Peyer's patch (tissue), 4 donors: ENCODE measurements around the gene CHRDL2. TPM values are rescaled to one million over a fixed set of nuclear protein-coding genes. Genes with fewer than 3 reads are reported as not detected.
"Not testable (repeated sequence)": the region's sequence is repeated elsewhere in the genome, so short reads cannot be mapped to it uniquely, and the experiment has no call there.

ENCODE experiments used
- DNase-seq, 3 donors: peaks; one replicate each; pipeline ENCODE4 v3.0.0-alpha.2; 2017 to 2019
- H3K27ac ChIP-seq, 4 donors: fragments of 200-600 bp; sonication (generic); one replicate each; pipeline ENCODE4 v1.5.1; 2016 to 2019
- H3K27me3 ChIP-seq, 2 donors: fragments of 200-600 bp; sonication (generic); one replicate each; pipeline ENCODE4 v1.5.1; 2019
- H3K36me3 ChIP-seq, 3 donors: fragments of 200-600 bp; sonication (generic); one replicate each; pipeline ENCODE4 v1.5.1; 2016 to 2019
- H3K4me1 ChIP-seq, 4 donors: fragments of 200-600 bp; sonication (generic); one replicate each; pipeline ENCODE4 v1.5.1; 2016 to 2019
- H3K4me3 ChIP-seq, 4 donors: fragments of 200-600 bp; sonication (generic); 1 replicate in 3 of 4; 2 replicates in 1 of 4; pipeline ENCODE4 v1.5.1; 2016 to 2019; ENCODE audit warnings: mild to moderate bottlenecking in 1 of 4
- H3K9me3 ChIP-seq, 4 donors: fragments of 200-600 bp; sonication (generic); one replicate each; pipeline ENCODE4 v1.5.1; 2016 to 2019; ENCODE audit warnings: mild to moderate bottlenecking in 1 of 4
- POLR2A ChIP-seq, 2 donors: fragments of 450-650 bp; IDR thresholded peaks; one replicate each; pipeline ENCODE4 v1.5.1; 2017; ENCODE audit warnings: antibody characterized with exemption in 2 of 2, mild to moderate bottlenecking in 2 of 2, moderate library complexity in 2 of 2
- total RNA-seq, 4 donors: library from RNA; depleted of rRNA; stranded (reverse); fragments of >200 nt; gene quantifications; one replicate each; pipeline ENCODE4 v1.1.0, GENCODE V29; 2016
- TF ChIP-seq, protein P1 (sequence below), 6 experiments: fragments of 450-650 bp in 4 of 6; fragments of 200-600 bp in 2 of 6; sonication (generic) in 1 of 6; IDR thresholded peaks; one replicate each; pipeline ENCODE4 v1.5.1; 2017 to 2019; ENCODE audit warnings: antibody characterized with exemption in 6 of 6, mild to moderate bottlenecking in 3 of 6, moderate library complexity in 1 of 6

CHRDL2 gene
- total RNA-seq, 4 donors from 2014 or later, result not detected

DNA sequence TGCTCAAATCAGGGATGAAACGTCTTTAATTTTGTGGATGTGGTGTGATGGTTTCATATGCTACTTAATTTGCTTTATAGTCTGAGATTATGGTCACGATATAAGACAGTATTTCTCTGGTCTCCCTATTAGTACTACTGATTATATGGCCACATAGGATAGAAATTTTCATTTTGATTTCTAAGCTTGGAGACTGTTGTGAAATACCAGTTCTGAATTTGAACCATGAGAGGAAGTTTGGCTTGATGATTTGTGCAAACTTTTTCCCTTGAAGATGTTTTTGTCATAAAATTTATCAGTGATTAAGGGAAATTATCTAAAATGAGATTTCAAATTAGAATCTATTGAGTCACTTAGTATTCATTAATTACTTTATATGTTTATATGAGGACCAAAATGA, 20.1 kb upstream of the CHRDL2 start:
- Histone ChIP-seq H3K4me3 (no peak overlapping the region), H3K27ac (no peak overlapping the region), H3K36me3 (no peaks in the 10 kb centered on the region), H3K27me3 (no peaks in the 10 kb centered on the region), H3K9me3 (no peaks in the 10 kb centered on the region), H3K4me1 (peaks cover 0 to 30% (median 6%) of the 10 kb centered on the region in 4 donors)
- TF ChIP-seq, protein P1, sequence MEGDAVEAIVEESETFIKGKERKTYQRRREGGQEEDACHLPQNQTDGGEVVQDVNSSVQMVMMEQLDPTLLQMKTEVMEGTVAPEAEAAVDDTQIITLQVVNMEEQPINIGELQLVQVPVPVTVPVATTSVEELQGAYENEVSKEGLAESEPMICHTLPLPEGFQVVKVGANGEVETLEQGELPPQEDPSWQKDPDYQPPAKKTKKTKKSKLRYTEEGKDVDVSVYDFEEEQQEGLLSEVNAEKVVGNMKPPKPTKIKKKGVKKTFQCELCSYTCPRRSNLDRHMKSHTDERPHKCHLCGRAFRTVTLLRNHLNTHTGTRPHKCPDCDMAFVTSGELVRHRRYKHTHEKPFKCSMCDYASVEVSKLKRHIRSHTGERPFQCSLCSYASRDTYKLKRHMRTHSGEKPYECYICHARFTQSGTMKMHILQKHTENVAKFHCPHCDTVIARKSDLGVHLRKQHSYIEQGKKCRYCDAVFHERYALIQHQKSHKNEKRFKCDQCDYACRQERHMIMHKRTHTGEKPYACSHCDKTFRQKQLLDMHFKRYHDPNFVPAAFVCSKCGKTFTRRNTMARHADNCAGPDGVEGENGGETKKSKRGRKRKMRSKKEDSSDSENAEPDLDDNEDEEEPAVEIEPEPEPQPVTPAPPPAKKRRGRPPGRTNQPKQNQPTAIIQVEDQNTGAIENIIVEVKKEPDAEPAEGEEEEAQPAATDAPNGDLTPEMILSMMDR (IDR thresholded peaks at IDR 0.05), result no peak
- no peak for DNase-seq

DNA sequence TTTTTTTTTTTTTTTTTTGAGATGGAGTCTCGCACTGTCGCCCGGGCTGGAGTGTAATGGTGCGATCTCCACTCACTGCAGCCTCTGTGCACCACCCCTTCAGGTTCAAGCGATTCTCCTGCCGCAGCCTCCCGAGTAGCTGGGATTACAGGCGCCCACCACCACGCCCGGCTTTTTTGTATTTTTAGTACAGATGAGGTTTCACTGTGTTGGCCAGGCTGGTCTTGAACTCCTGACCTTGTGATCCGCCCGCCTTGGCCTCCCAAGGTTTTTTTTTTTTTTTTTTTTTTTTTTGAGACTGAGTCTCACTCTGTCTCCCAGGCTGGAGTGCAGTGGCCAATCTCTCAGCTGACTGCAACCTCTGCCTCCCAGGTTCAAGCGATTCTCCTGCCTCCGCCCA, 19.4 kb upstream of the CHRDL2 start:
- H3K36me3 ChIP-seq, DNase-seq, H3K4me3 ChIP-seq, H3K9me3 ChIP-seq, H3K27me3 ChIP-seq, H3K27ac ChIP-seq: not testable (repeated sequence)
- peaks cover 0 to 30% (median 6%) of the 10 kb centered on the region in 4 donors for H3K4me1 ChIP-seq

DNA sequence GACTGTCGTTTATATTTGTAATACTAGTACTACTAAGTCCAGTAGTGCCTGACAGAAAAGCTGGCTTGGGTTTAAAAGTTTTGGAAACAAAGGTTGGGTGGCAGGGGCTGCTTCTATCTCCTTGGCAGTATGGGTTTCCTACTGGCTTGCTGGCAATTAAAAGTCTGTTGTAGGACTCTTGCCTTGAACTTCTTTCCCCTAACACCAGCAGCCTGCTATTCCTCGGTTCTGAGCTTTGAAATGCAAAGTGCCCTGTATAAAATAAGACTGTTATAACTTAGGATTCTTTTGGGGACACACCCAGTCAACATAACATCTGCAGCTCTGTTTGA, 18.7 kb upstream of the CHRDL2 start:
- H3K4me1 ChIP-seq, result peaks cover 0 to 30% (median 6%) of the 10 kb centered on the region in 4 donors
- H3K27ac ChIP-seq, result peak overlapping the region in 2 of 4 donors; percentile 91 to 94
- no peak for TF ChIP-seq POLR2A (IDR thresholded peaks at IDR 0.05)
- TF ChIP-seq, protein P1 (IDR thresholded peaks at IDR 0.05), result no peak
- no peaks in the 10 kb centered on the region for H3K27me3 ChIP-seq
- H3K4me3 ChIP-seq, result peak overlapping the region; percentile 66 to 83 (median 82)
- H3K9me3 ChIP-seq, result no peaks in the 10 kb centered on the region
- DNase-seq, result no peak
- no peaks in the 10 kb centered on the region for H3K36me3 ChIP-seq

DNA sequence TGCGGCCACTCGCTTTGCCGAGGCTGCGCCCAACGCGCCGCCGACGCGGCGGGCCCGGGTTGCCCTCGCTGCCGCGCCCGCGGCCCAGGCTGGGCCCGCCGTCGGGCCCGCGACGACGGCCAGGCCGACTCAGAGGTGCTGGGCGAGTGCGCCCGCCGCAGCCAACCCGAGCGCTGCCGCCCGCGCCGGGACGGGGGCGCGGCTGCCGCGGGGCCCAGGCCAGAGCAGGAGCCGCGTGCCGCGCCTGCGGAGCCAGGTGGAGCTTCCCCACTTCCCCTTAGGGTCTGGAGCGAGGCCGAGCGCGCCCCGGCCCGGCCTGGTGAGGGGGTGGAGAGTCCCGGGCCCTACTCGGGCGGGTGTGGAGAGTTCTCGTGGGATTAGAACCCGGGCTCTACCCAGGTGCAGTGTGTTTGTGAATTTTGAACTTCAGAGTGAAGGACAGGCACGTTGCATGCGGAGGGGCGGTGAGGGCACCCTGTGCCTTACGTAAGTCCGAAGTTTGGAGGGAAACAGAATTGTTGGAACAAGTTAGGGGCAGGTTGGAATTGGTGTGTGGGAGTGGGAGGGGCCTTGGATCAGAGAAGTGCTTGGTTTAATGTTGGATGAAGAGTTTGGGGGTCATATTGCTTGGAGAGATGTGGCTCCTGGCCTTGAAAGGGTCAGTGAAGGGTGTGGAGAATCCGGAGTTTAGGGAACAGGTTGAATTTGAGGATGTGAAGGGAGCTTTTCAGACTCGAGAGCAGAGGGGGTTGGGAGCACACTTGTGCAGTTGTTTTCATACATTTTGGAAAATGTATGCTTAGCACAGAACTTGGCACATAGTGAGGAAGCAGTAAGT, 18.1 kb upstream of the CHRDL2 start:
- Histone ChIP-seq H3K27me3 (no peaks in the 10 kb centered on the region), H3K4me3 (peak overlapping the region; percentile 66 to 83 (median 82)), H3K36me3 (no peaks in the 10 kb centered on the region), H3K9me3 (no peaks in the 10 kb centered on the region), H3K27ac (peak overlapping the region; percentile 87 to 94 (median 90)), H3K4me1 (peaks cover 0 to 25% (median 6%) of the 10 kb centered on the region in 4 donors)
- no peak for TF ChIP-seq POLR2A (IDR thresholded peaks at IDR 0.05)
- TF ChIP-seq, protein P1 (IDR thresholded peaks at IDR 0.05), result no peak
- peak; percentile 47 to 76 (median 70) for DNase-seq

DNA sequence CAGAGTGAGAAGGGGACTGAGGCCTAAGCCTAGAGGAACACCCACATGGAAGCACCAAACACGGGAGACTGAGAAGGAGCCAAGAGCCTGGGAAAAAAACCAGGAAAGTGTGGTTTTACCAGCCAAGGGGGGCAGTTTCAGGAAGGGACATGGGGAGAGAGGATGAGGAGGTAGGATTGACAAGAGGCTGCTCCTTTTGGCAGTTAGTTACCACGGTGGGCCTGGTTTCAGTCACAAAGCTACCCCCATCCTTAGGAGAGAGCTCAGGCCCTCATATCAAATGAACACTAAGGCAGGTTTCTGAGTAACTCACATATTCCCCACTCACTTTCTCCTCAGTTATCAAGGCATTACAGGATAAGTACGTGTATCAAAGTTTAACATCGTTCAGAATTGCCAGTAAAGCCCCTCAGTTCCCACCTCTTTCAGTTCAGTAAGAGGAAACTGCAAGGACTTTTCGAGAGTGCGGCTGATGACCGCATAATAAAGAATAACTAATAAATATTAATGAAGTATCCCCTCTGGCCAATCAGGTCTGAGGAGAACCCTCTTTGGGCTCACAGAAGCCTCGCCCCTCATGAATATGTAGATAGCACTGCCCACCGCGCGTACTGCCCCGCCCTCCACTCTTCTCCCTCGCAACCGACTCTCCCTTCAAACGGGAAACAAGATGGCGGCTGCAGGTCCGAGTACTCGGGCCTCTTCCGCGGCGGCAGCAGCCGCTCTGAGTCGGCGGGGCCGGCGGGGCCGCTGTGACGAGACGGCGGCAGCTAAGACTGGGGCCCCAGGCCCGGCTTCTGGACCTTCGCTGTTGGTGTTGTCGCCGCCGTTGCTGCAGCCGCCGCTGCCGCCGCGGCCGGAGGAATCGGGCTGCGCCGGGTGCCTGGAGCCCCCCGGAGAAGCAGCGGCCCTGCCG, 17.2 kb upstream of the CHRDL2 start, which contains the start of gene RNF169:
Gene RNF169, plus strand, starts transcription at position 639 of the 916 bp plus-strand sequence. Its CDS starts 32 bp downstream, at position 671.
- Histone ChIP-seq H3K36me3 (no peaks in the 10 kb centered on the region), H3K4me1 (peaks cover 0 to 20% (median 6%) of the 10 kb centered on the region in 4 donors), H3K4me3 (peak within 1 kb of the TSS; percentile 66 to 83 (median 82)), H3K27ac (peak within 1 kb of the TSS; percentile 87 to 94 (median 90)), H3K27me3 (no peaks in the 10 kb centered on the region), H3K9me3 (no peaks in the 10 kb centered on the region)
- TF ChIP-seq POLR2A (IDR thresholded peaks at IDR 0.05), result peak; percentile 71 to 78
- TF ChIP-seq, protein P1 (IDR thresholded peaks at IDR 0.05), result no peak
- peak; percentile 92 to 98 (median 95) for DNase-seq
